ENCODE data around the gene TRAPPC3. TPM values are rescaled to one million over a fixed set of nuclear protein-coding genes. Genes with fewer than 3 reads are reported as not detected.
A peak's percentile ranks its signal among the peaks of the same experiment; 100 is the strongest.

TRAPPC3 gene
- total and polyA plus RNA-seq, 9 of the 15 experiments (the other 6 are each of a cell fraction or from before 2014, with no cell fraction given): 20.6 to 141 (median 112) TPM

DNA sequence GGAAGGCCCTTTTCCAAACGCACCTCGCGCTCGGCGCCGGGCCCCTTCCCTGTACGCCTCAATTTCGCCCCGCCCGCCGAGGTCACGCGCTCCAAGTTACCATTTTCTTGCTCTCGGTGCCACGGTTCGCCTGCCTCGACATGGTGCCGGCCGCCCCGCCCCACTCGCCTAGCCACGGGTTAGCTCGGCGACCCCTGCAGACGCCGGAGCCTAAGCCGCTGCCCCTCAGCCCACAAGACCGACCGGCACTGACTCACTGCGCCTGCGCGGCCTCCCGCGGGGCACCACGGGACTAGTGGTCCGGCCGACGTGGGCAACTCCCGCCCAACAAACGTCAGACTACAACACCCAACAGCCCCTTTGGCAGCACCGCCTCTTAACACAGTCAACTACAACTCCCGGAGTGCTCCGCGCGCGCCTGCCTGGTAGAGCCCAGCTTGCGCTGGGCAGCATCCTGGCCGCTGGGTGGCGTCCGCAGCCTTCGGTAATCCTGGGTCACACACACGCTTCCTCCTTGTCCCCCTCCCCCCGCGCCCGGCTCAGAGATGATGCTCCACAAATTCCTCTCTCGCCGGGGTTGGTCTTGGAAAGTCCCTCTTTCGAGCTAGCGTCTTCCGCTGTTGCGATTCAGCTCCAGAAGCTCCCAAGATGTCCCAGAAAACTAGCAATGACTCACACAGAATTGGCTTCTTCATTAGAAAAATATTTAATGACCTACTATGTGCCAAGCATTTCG lies at the start of gene TRAPPC3 (continued):
- TF ChIP-seq ZNF507 (tag; conservative IDR thresholded peaks at IDR 0.05) (no peak), CHCHD3 (CRISPR knock-in tag; IDR thresholded peaks at IDR 0.05) (0 out of 2 replicates have a peak, but pooled peaks have one; percentile 64), ESRRB (CRISPR knock-in tag; IDR thresholded peaks at IDR 0.05; ENCODE audit: borderline replicate concordance) (no peak), HNRNPL (IDR thresholded peaks at IDR 0.05; ENCODE audit: low read depth, low read length) (peak; percentile 81; the same call in 1 of the 2 replicates), HINFP (tag; conservative IDR thresholded peaks at IDR 0.05; ENCODE audit: low read depth) (no peak; the same call in 1 of the 2 replicates), EP300 (IDR thresholded peaks at IDR 0.05; ENCODE audit: low read length) (peak; percentile 43; the same call in 1 of the 2 replicates), ZFP91 (CRISPR knock-in tag; IDR thresholded peaks at IDR 0.05) (peak; percentile 75; the same call in 1 of the 2 replicates), POU5F1 (IDR thresholded peaks at IDR 0.05; ENCODE audit: borderline replicate concordance, low read depth, low read length, partially characterized antibody) (peak; percentile 87), ZFX (CRISPR knock-in tag; IDR thresholded peaks at IDR 0.05) (peak; percentile 97), NONO (IDR thresholded peaks at IDR 0.05; ENCODE audit: low read depth in 2 of 2, low read length in 1 of 2) (peak; percentile 39 to 76; a peak in 2 of 4 replicates)
- TF ChIP-seq, protein P1, sequence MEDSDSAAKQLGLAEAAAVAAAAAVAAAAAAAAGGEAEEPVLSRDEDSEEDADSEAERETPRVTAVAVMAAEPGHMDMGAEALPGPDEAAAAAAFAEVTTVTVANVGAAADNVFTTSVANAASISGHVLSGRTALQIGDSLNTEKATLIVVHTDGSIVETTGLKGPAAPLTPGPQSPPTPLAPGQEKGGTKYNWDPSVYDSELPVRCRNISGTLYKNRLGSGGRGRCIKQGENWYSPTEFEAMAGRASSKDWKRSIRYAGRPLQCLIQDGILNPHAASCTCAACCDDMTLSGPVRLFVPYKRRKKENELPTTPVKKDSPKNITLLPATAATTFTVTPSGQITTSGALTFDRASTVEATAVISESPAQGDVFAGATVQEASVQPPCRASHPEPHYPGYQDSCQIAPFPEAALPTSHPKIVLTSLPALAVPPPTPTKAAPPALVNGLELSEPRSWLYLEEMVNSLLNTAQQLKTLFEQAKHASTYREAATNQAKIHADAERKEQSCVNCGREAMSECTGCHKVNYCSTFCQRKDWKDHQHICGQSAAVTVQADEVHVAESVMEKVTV (CRISPR knock-in tag; IDR thresholded peaks at IDR 0.05): peak; percentile 99
- TF ChIP-seq, protein P2, sequence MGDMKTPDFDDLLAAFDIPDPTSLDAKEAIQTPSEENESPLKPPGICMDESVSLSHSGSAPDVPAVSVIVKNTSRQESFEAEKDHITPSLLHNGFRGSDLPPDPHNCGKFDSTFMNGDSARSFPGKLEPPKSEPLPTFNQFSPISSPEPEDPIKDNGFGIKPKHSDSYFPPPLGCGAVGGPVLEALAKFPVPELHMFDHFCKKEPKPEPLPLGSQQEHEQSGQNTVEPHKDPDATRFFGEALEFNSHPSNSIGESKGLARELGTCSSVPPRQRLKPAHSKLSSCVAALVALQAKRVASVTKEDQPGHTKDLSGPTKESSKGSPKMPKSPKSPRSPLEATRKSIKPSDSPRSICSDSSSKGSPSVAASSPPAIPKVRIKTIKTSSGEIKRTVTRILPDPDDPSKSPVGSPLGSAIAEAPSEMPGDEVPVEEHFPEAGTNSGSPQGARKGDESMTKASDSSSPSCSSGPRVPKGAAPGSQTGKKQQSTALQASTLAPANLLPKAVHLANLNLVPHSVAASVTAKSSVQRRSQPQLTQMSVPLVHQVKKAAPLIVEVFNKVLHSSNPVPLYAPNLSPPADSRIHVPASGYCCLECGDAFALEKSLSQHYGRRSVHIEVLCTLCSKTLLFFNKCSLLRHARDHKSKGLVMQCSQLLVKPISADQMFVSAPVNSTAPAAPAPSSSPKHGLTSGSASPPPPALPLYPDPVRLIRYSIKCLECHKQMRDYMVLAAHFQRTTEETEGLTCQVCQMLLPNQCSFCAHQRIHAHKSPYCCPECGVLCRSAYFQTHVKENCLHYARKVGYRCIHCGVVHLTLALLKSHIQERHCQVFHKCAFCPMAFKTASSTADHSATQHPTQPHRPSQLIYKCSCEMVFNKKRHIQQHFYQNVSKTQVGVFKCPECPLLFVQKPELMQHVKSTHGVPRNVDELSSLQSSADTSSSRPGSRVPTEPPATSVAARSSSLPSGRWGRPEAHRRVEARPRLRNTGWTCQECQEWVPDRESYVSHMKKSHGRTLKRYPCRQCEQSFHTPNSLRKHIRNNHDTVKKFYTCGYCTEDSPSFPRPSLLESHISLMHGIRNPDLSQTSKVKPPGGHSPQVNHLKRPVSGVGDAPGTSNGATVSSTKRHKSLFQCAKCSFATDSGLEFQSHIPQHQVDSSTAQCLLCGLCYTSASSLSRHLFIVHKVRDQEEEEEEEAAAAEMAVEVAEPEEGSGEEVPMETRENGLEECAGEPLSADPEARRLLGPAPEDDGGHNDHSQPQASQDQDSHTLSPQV (IDR thresholded peaks at IDR 0.05): peak; percentile 85
- TF ChIP-seq, protein P3, sequence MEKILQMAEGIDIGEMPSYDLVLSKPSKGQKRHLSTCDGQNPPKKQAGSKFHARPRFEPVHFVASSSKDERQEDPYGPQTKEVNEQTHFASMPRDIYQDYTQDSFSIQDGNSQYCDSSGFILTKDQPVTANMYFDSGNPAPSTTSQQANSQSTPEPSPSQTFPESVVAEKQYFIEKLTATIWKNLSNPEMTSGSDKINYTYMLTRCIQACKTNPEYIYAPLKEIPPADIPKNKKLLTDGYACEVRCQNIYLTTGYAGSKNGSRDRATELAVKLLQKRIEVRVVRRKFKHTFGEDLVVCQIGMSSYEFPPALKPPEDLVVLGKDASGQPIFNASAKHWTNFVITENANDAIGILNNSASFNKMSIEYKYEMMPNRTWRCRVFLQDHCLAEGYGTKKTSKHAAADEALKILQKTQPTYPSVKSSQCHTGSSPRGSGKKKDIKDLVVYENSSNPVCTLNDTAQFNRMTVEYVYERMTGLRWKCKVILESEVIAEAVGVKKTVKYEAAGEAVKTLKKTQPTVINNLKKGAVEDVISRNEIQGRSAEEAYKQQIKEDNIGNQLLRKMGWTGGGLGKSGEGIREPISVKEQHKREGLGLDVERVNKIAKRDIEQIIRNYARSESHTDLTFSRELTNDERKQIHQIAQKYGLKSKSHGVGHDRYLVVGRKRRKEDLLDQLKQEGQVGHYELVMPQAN (IDR thresholded peaks at IDR 0.05; ENCODE audit: borderline replicate concordance): peak; percentile 83; the same call in 1 of the 2 replicates

All from K562 (cell line).